ENCODE data around the gene ACTR2. TPM values are rescaled to one million over a fixed set of nuclear protein-coding genes. Genes with fewer than 3 reads are reported as not detected.
A peak's percentile ranks its signal among the peaks of the same experiment; 100 is the strongest.
"Not testable (repeated sequence)": the region's sequence is repeated elsewhere in the genome, so short reads cannot be mapped to it uniquely, and the experiment has no call there.

The ACTR2 gene
- polyA plus RNA-seq, 1 donor: 210 TPM

DNA sequence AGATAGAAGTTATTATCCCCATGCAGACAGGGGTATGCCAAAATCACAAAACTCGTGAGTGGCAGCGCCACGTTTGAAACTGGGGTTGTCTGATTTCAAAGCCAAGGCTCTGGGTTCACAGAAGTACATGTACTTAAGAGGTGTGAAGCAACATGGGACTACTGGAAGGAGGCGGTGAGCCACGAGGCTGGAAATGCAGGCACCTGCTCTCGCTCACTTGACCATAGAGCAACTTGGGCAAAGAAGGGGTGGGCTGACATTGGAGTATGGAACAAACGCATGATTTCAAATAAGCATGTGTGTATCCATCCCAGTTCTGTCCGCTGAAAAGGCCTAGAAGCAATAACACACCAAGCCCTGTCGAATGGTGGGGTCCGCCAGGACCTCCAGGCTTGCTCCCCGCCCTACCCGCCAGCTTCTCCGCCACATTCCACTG is 593 bp upstream of the ACTR2 start:
- no peak for DNase-seq

GRCh38 chr2:65228263-65228750 is 676 bp downstream of the ACTR2 start:
- peak; percentile 49 for DNase-seq

- no peak for DNase-seq
These were observed 3.5 kb downstream of the ACTR2 start for GRCh38 chr2:65231121-65231520.

GRCh38 chr2:65231892-65232477 is 4.4 kb downstream of the ACTR2 start:
- DNase-seq: no peak

DNA sequence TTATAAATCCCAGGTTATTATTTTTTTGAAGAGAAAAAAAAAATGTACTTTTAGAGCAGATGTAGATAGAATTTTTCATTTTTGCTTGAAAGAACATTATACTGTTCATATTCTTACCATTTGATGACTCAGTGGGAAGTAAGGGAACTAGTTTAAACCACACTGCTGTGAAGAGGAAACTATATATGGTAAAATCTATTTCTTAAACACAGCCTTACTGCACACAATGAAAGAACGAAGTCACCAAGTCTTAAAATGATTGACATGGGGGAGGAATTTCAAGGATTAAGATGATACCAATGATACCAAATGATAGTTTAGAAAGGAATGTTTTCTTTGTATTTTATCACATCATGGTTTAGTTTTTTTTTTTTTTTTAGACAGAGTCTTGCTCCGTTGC is 5.0 kb downstream of the ACTR2 start:
- no peak for DNase-seq

GRCh38 chr2:65240657-65241056 is 13.0 kb downstream of the ACTR2 start:
- no peak for DNase-seq

- not testable (repeated sequence) for DNase-seq
These were observed 16.8 kb downstream of the ACTR2 start for GRCh38 chr2:65244452-65244851.

DNA sequence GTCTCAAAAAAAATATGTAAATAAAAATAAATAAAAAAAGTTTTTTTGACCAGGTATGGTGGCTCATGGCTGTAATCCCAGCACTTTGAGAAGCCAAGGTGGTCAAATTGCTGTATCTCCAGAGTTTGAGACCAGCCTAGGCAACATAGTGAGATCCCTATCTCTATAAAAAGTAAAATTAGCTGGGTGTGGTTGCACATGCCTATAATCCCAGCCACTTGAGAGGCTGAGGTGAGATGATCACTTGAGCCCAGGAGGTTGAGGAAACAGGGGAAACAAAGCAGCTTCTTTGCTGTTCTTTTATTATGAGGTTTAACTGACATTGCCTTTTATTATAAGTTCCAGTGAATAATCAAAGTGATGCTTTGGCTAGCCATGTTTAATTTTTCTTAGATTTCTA is 25.0 kb downstream of the ACTR2 start:
- DNase-seq: no peak

DNA sequence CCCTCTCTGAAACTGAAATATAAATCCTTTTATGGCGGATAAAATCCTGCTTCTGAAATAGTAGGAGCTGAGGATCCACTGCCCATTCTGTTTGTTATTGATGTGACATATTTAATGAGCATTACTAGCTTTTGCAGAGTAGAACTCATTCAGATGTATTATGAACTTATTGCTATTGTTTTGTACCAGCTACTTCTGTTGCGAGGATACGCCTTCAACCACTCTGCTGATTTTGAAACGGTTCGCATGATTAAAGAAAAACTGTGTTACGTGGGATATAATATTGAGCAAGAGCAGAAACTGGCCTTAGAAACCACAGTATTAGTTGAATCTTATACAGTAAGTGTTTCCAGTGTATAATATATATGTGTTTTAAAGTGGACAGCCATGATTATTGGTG is 27.7 kb downstream of the ACTR2 start:
- no peak for DNase-seq

GRCh38 chr2:65256054-65256453 is 28.4 kb downstream of the ACTR2 start:
- DNase-seq: no peak

DNA sequence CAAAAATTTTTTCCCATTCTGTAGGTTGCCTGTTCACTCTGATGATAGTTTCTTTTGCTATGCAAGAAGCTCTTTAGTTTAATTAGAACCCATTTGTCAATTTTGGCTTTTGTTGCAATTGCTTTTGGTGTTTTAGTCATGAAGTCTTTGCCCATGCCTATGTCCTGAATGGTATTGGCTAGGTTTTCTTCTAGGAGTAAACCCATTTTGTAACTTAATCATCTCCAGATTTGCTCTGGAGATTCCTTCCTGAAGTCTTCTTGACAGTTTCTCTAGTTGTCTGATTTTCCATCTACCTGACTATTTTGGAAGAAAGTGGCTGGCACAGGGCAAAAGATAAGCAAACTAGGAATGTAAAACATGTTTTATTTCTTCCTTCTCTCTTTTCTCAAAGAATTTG is 30.2 kb downstream of the ACTR2 start:
- DNase-seq: not testable (repeated sequence)

DNA sequence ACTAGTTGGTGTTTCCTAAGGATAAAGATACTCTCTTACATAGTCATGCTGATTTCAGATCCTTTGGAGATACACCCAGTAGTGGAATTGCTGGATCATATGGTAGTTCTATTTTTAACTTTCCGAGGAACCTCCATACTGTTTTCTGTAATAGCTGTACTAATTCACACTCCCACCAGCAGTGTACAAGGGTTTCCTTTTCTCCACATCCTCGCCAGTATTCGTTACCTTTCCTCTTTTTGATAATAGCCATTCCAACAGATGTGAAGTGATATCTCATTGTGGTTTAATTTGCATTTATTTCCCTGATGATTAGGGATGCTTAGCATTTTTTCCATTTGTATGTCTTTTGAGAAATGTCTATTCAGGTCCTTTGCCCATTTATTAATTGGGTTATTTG is 34.0 kb downstream of the ACTR2 start:
- DNase-seq: no peak

DNA sequence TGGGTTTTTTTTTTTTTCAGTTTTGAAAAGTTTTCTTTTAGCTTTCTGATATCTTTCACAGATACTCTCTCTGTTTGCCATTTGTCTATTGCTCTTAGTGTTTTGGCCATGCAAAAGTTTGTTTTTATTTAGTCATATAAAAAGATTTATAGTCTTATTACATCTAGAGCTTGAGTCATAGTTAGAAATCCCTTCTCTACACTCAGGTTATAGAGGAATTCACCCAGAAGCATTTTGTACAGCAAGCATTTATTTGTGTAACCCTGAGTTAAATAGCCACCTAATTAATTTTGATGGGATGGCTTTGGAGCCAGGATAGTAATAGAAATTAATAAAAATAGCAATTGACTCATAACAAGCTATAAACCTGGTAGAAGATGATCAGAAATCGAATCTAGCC is 35.6 kb downstream of the ACTR2 start:
- DNase-seq: no peak

GRCh38 chr2:65263986-65264385 is 36.4 kb downstream of the ACTR2 start:
- DNase-seq: no peak

DNA sequence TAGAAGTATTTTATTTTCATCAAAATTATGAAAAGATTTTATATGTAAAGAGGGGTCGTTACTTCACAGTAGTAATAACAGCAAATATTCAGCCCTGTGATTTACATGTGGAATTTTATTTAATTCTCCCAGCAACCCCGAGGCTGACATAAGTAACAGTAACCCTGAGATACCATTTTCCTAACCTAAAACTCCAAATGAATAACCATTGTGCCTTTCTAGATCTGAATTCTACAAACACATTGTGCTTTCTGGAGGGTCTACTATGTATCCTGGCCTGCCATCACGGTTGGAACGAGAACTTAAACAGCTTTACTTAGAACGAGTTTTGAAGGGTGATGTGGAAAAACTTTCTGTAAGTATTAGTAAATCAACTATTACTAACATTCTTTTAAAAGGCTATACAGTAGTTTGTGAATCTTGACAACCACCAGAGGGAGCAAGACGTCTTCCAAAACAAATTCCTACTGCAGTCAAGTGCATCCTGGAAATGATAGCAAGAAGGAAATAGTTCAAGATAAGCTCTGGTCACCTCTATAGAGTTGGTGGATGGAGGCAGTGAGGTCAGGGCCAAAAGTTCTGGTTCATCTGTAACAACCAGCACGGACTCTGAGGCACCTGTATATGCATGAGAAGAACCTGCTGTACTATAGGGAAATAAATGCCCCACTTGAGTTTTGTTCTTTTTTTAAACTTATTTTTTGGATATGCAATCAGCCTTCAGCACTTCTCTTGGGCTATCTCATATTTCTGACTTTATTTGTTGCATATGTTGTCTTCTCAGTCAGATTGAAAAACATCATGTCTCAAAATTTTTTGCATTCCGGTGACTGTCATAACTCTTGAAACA is 37.4 kb downstream of the ACTR2 start:
- peak; percentile 82 for DNase-seq

- no peak for DNase-seq
These were observed 38.0 kb downstream of the ACTR2 start for GRCh38 chr2:65265671-65266045.

DNA sequence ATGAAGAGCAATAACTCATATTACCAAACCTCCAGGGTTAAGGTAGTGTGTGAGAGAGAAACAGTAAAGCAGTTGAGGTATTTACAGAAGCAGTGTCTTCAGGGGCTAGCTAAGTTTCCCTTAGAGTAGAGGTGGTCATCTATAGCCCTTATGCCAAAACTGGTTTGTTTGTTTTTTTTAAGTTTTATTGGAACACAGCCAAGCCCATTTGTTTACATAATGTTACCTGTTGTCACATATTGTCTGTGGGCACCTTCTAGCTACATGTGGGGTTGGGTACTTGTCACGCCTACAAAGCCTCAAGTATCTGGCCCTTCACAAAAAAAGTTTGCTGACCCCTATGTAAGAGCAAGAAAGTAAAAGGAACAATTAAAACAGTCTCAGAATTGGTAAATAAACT is 39.4 kb downstream of the ACTR2 start:
- no peak for DNase-seq

DNA sequence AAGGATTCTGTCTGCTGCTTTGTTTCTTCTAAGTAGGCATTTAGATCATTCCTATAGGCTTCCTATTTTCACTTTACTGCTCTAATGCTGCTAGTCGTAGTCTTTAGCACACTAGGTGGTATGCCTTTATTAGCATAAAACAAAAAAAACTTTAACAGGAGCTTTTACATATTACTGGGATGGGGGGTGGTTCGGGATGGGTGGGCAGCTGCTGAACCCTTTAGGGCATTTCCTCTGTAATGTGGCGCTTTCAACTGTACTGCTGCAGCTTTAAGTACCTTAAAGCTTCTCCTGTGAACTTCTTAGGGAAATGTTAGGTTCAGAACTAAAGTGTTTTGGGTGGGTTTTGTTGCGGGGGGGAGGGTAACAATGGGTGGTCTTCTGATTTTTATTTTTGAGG is 41.3 kb downstream of the ACTR2 start:
- no peak for DNase-seq

DNA sequence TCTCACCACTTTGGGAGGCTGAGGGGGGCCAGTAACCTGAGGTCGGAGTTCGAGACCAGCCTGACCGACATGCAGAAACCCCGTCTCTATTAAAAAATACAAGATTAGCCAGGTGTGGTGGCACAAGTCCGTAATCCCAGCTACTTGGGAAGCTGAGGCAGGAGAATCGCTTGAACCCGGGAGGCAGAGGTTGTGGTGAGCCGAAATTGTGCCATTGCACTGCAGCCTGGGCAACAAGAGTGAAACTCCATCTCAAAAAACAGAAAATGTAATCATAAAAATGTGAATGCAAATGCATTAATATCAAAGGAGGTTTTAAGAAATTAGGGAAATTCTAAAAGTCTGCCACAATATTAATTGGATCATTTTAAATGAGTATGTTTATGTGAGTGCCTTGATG is 45.7 kb downstream of the ACTR2 start:
- DNase-seq: no peak

GRCh38 chr2:65275141-65275915 is 47.7 kb downstream of the ACTR2 start:
- no peak for DNase-seq

DNA sequence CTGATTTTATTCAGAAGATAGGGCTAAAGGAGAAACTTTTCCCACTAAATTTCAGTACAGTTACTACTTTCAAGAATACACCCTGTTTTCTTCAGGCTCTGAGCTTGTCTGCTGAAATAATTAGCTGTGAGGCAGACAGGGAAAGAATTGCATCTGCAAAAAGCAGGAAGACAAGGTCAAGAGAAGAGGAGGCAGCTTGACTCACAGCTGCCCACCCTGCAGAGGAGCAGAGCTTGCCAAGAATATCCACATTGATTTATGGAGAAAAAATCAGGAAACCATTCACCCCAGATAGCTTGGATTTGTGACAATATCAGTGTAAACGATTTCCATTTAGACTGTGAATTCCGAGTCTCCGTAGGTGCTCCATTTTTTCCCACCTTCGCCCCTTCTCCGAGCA is 49.0 kb downstream of the ACTR2 start:
- no peak for DNase-seq

DNA sequence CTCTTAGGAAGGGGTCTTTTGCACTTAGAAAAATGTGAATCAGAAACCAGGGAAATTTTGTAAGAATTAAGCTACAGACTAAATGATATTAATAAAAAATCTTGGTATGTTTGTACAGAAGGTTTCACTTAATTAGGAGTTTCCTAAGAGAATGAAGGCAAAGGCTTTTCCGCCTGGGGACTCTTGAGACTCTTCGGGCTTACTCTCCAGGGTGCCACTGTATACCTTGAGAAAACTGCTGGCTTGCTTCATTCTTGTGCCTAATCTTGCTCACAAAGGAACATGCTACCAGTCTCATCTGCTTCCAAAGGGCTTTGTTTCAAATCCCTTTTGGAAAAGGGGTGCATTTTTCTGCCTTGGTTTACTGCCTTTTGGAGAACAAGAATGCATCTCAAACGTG is 49.5 kb downstream of the ACTR2 start:
- no peak for DNase-seq
